Measurements from ENCODE around the gene PARD3.

Gene PARD3

GRCh38 chr10:34824870-34825269, 9.8 kb upstream of the PARD3 start:
- Histone ChIP-seq H3K9me3 (ENCODE audit: control insufficient read depth in 2 of 2, low read length in 2 of 2) (no peaks in the 10 kb centered on the region), H3K27me3 (ENCODE audit: control insufficient read depth in 1 of 2, insufficient read depth in 2 of 2, low read length in 2 of 2) (no peaks in the 10 kb centered on the region), H3K4me3 (ENCODE audit: low read length in 2 of 2) (no peak overlapping the region), H3K36me3 (ENCODE audit: control insufficient read depth in 2 of 2, insufficient read depth in 2 of 2, low read length in 2 of 2) (no peaks in the 10 kb centered on the region), H3K4me1 (ENCODE audit: control insufficient read depth, insufficient read depth, low read length) (no peaks in the 10 kb centered on the region), H3K27ac (ENCODE audit: low read length) (no peak overlapping the region), H3K9ac (ENCODE audit: low read length in 2 of 2) (no peak overlapping the region)

DNA sequence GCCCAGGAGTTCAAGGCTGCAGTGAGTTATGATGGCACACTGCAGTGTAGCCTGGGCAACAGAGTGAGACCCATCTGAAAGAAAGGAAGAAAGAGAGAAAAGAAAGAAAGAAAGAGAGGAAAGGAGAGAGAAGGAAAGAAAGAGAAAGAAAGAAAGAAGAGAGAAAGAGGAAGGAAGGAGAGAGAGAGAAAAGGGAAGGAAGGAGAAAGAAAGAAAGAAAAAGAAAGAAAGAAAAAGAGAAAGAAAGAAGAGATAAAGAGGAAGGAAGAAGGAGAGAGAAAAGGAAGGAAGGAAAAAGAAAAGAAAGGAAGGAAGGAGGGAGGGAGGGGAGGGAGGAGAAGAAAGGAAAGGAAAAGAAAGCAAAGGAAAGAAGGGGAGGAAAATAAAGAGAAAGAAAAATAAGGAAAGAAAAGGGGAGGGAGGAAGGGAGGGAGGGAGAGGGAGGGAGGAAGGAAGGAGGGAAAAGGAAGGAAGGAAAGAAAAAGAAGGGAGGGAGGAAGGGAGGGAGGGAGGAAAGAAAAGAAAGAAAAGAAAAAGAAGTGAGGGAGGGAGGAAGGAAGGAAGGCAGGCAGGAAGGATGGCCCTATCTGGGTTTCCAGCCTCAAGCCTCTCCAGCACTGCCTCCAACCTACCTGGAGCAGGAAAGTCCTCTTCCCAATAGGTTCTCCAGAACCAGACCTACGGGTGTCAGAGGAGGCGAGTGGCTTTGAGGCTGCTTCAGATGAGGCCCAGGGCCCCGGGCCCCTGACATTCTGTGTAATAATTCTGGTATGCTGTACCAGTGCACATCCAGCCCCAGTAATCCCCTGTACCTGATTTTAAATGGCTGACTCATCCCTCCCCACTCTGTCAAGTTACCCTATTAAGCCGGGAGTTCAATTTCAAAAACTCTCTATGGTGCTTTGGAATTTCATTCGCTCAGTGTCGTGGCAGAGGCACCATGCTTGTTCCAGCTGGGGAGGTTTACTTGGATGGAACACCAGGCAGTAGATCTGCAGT, 6.8 kb upstream of the PARD3 start:
- Histone ChIP-seq H3K9me3 (ENCODE audit: control insufficient read depth in 2 of 2, low read length in 2 of 2) (no peaks in the 10 kb centered on the region), H3K27ac (ENCODE audit: low read length) (no peak overlapping the region), H3K4me1 (ENCODE audit: control insufficient read depth, insufficient read depth, low read length) (no peaks in the 10 kb centered on the region)

DNA sequence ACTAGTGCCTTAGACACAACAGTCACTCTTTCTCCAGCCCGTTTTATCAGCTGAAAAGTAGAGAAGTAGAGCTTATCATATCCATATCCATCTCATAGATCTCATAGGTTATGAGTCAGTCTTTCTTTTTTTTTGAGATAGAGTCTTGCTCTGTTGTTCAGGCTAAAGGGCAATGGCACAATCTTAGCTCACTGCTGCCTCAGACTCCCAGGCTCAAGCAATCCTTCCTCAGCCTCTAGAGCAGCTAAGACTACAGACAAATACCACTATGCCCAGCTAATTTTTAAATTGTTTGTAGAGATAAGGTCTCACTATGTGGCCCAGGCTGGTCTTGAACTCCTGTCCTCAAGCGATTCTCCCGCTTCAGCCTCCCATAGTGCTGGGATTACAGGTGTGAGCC, 2.5 kb upstream of the PARD3 start:
- H3K9ac ChIP-seq (ENCODE audit: low read length in 2 of 2): no peak overlapping the region
- no peaks in the 10 kb centered on the region for H3K36me3 ChIP-seq (ENCODE audit: control insufficient read depth in 2 of 2, insufficient read depth in 2 of 2, low read length in 2 of 2)
- H3K27ac ChIP-seq (ENCODE audit: low read length): no peak overlapping the region
- H3K9me3 ChIP-seq (ENCODE audit: control insufficient read depth in 2 of 2, low read length in 2 of 2): no peaks in the 10 kb centered on the region
- no peak overlapping the region for H3K4me3 ChIP-seq (ENCODE audit: low read length in 2 of 2)
- no peaks in the 10 kb centered on the region for H3K27me3 ChIP-seq (ENCODE audit: control insufficient read depth in 1 of 2, insufficient read depth in 2 of 2, low read length in 2 of 2)
- H3K4me1 ChIP-seq (ENCODE audit: control insufficient read depth, insufficient read depth, low read length): peaks cover 23% of the 10 kb centered on the region

More for the DNA sequence above, 6.8 kb upstream of the PARD3 start:
- Histone ChIP-seq H3K36me3 (ENCODE audit: control insufficient read depth in 2 of 2, insufficient read depth in 2 of 2, low read length in 2 of 2) (no peaks in the 10 kb centered on the region), H3K27me3 (ENCODE audit: control insufficient read depth in 1 of 2, insufficient read depth in 2 of 2, low read length in 2 of 2) (no peaks in the 10 kb centered on the region), H3K9ac (ENCODE audit: low read length in 2 of 2) (no peak overlapping the region), H3K4me3 (ENCODE audit: low read length in 2 of 2) (no peak overlapping the region)

DNA sequence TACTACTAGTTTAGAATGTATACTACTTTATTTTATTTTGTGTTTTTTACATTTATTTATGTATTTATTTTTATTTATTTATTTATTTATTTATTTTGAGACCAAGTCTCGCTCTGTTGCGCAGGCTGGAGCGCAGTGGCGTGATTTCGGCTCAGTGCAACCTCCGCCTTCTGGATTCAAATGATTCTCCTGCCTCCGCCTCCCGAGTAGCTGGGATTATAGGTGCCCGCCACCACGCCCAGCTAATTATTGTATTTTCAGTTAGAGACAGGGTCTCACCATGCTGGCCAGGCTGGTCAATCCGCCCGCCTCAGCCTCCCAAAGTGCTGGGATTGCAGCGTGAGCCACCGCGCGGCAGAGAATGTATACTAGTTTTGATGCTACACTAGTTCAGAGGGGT, 2.0 kb upstream of the PARD3 start:
- Histone ChIP-seq H3K27me3 (ENCODE audit: control insufficient read depth in 1 of 2, insufficient read depth in 2 of 2, low read length in 2 of 2) (no peaks in the 10 kb centered on the region), H3K36me3 (ENCODE audit: control insufficient read depth in 2 of 2, insufficient read depth in 2 of 2, low read length in 2 of 2) (no peaks in the 10 kb centered on the region), H3K4me1 (ENCODE audit: control insufficient read depth, insufficient read depth, low read length) (peaks cover 25% of the 10 kb centered on the region), H3K27ac (ENCODE audit: low read length) (no peak overlapping the region), H3K9me3 (ENCODE audit: control insufficient read depth in 2 of 2, low read length in 2 of 2) (no peaks in the 10 kb centered on the region), H3K4me3 (ENCODE audit: low read length in 2 of 2) (no peak overlapping the region), H3K9ac (ENCODE audit: low read length in 2 of 2) (no peak overlapping the region)

- Histone ChIP-seq H3K27me3 (ENCODE audit: control insufficient read depth in 1 of 2, insufficient read depth in 2 of 2, low read length in 2 of 2) (no peaks in the 10 kb centered on the region), H3K4me3 (ENCODE audit: low read length in 2 of 2) (peak overlapping the region; percentile 74 to 86), H3K9ac (ENCODE audit: low read length in 2 of 2) (peak overlapping the region in 1 of 2 donors; percentile 51)
Measured at GRCh38 chr10:34816501-34817002, 1.5 kb upstream of the PARD3 start.

DNA sequence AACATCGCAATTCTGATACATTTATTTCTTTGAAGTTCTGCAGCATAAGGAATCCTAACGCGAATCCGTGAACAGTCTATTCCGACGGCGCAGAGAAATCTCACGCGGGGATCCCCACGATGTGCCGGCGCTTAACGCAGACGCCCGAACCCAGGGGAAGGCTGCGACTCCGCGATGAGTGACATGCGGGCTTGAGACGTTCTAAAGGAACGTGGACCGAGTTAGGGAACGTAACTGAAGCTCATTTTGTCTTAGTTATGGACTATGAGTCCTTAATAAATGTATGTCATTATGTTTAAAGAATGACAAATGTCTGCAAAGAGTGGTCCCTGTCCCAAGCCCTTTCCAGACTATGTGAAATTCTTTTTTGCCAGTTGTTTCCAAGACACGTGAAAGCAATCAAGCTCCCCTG, 995 bp upstream of the PARD3 start:
- Histone ChIP-seq H3K4me3 (ENCODE audit: low read length in 2 of 2) (peak overlapping the region; percentile 74 to 86), H3K27ac (ENCODE audit: low read length) (peak overlapping the region; percentile 53), H3K9ac (ENCODE audit: low read length in 2 of 2) (peak overlapping the region; percentile 37 to 51), H3K27me3 (ENCODE audit: control insufficient read depth in 1 of 2, insufficient read depth in 2 of 2, low read length in 2 of 2) (no peaks in the 10 kb centered on the region), H3K36me3 (ENCODE audit: control insufficient read depth in 2 of 2, insufficient read depth in 2 of 2, low read length in 2 of 2) (no peaks in the 10 kb centered on the region), H3K4me1 (ENCODE audit: control insufficient read depth, insufficient read depth, low read length) (peaks cover 34% of the 10 kb centered on the region), H3K9me3 (ENCODE audit: control insufficient read depth in 2 of 2, low read length in 2 of 2) (no peaks in the 10 kb centered on the region)

More at GRCh38 chr10:34816501-34817002, 1.5 kb upstream of the PARD3 start:
- no peaks in the 10 kb centered on the region for H3K9me3 ChIP-seq (ENCODE audit: control insufficient read depth in 2 of 2, low read length in 2 of 2)
- peak overlapping the region; percentile 53 for H3K27ac ChIP-seq (ENCODE audit: low read length)
- H3K4me1 ChIP-seq (ENCODE audit: control insufficient read depth, insufficient read depth, low read length): peaks cover 30% of the 10 kb centered on the region
- no peaks in the 10 kb centered on the region for H3K36me3 ChIP-seq (ENCODE audit: control insufficient read depth in 2 of 2, insufficient read depth in 2 of 2, low read length in 2 of 2)

DNA sequence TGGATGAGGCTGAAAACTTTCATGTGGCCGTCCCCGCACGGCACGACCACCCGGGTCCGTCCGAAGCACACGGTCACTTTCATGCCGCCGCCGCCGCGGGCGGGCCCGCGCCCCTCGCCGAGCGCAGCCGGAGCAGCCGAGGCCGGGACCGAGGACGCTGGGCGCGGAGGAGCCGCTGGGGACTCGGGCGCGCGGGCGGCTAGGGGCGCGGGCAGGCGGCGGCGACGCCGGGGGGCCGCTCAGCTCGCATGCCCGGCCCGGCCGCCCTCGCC, 247 bp downstream of the PARD3 start:
- Histone ChIP-seq H3K36me3 (ENCODE audit: control insufficient read depth in 2 of 2, insufficient read depth in 2 of 2, low read length in 2 of 2) (no peaks in the 10 kb centered on the region), H3K27ac (ENCODE audit: low read length) (no peak overlapping the region), H3K4me1 (ENCODE audit: control insufficient read depth, insufficient read depth, low read length) (peaks cover 35% of the 10 kb centered on the region), H3K27me3 (ENCODE audit: control insufficient read depth in 1 of 2, insufficient read depth in 2 of 2, low read length in 2 of 2) (no peaks in the 10 kb centered on the region), H3K4me3 (ENCODE audit: low read length in 2 of 2) (peak overlapping the region in 1 of 2 donors; percentile 86), H3K9me3 (ENCODE audit: control insufficient read depth in 2 of 2, low read length in 2 of 2) (no peaks in the 10 kb centered on the region), H3K9ac (ENCODE audit: low read length in 2 of 2) (peak overlapping the region in 1 of 2 donors; percentile 23)

DNA sequence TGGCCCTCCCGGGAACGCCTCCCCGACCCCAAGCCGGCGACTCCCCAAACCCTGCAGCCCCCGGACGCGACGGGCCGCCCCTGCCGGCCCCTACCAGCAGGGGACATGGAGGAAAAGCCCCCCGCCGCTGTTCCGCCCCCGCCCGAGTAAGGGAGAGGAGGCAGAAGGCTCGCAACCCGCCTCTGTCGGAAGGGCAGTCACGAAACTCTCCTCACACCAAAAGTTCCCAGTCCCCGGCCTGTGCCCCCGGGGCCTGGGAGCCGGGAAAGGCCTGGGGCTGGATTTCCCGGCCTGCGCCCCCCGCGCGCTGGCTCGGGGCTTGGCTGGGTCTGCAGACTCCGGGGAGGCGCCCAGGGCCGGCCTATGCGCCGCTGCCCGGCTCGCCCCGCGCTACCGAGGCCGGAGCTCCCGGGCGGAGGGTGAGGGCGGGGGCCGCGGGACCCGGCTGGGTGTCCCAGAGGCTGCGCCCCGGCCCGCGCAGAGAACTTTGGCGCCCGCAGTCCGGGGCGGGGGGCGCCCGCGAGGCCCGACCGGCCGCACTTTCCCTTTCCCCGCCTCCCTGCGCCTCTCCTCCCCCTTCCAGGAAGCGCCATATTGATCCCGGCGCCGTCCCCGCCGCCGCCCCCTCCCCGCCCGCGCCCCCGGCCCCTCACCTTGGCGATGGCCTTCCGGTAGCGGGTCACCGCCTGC, 728 bp downstream of the PARD3 start:
- H3K4me1 ChIP-seq (ENCODE audit: control insufficient read depth, insufficient read depth, low read length): peaks cover 37% of the 10 kb centered on the region
- peak overlapping the region; percentile 81 to 86 for H3K4me3 ChIP-seq (ENCODE audit: low read length in 2 of 2)
- no peaks in the 10 kb centered on the region for H3K36me3 ChIP-seq (ENCODE audit: control insufficient read depth in 2 of 2, insufficient read depth in 2 of 2, low read length in 2 of 2)
- no peaks in the 10 kb centered on the region for H3K9me3 ChIP-seq (ENCODE audit: control insufficient read depth in 2 of 2, low read length in 2 of 2)
- peak overlapping the region; percentile 81 for H3K27ac ChIP-seq (ENCODE audit: low read length)
- peak overlapping the region; percentile 75 to 81 for H3K9ac ChIP-seq (ENCODE audit: low read length in 2 of 2)
- no peaks in the 10 kb centered on the region for H3K27me3 ChIP-seq (ENCODE audit: control insufficient read depth in 1 of 2, insufficient read depth in 2 of 2, low read length in 2 of 2)

GRCh38 chr10:34813626-34814222, 1.4 kb downstream of the PARD3 start:
- Histone ChIP-seq H3K36me3 (ENCODE audit: control insufficient read depth in 2 of 2, insufficient read depth in 2 of 2, low read length in 2 of 2) (no peaks in the 10 kb centered on the region), H3K9ac (ENCODE audit: low read length in 2 of 2) (peak overlapping the region; percentile 75 to 81), H3K27me3 (ENCODE audit: control insufficient read depth in 1 of 2, insufficient read depth in 2 of 2, low read length in 2 of 2) (no peaks in the 10 kb centered on the region), H3K9me3 (ENCODE audit: control insufficient read depth in 2 of 2, low read length in 2 of 2) (no peaks in the 10 kb centered on the region), H3K4me3 (ENCODE audit: low read length in 2 of 2) (peak overlapping the region; percentile 81 to 86), H3K27ac (ENCODE audit: low read length) (peak overlapping the region; percentile 81), H3K4me1 (ENCODE audit: control insufficient read depth, insufficient read depth, low read length) (peaks cover 43% of the 10 kb centered on the region)

DNA sequence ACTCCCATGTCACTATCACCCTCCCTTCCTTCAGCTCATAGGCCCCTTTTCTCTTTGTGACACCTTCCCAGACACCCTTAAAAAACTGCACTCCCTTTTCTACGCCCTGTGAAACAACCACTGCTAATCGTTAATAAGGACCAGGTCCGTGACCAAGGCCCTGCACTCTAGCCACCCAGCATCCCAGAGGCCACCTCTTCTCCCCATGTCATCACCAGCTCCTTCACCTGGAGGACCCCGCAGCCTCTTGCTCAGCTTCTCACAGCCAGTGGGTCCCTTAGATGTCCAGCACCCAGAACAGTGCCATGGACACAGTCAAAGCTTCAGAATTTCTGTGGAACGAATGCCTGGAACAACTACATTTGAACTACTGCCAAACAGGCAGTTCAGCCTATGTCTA, 2.3 kb downstream of the PARD3 start:
- Histone ChIP-seq H3K9ac (ENCODE audit: low read length in 2 of 2) (no peak overlapping the region), H3K36me3 (ENCODE audit: control insufficient read depth in 2 of 2, insufficient read depth in 2 of 2, low read length in 2 of 2) (no peaks in the 10 kb centered on the region), H3K9me3 (ENCODE audit: control insufficient read depth in 2 of 2, low read length in 2 of 2) (no peaks in the 10 kb centered on the region), H3K4me1 (ENCODE audit: control insufficient read depth, insufficient read depth, low read length) (peaks cover 50% of the 10 kb centered on the region), H3K4me3 (ENCODE audit: low read length in 2 of 2) (peak overlapping the region; percentile 81 to 86), H3K27ac (ENCODE audit: low read length) (peak overlapping the region; percentile 46), H3K27me3 (ENCODE audit: control insufficient read depth in 1 of 2, insufficient read depth in 2 of 2, low read length in 2 of 2) (no peaks in the 10 kb centered on the region)

Data from stomach smooth muscle (tissue), 2 donors.